ENCODE measurements around the gene LMAN2.

DNA sequence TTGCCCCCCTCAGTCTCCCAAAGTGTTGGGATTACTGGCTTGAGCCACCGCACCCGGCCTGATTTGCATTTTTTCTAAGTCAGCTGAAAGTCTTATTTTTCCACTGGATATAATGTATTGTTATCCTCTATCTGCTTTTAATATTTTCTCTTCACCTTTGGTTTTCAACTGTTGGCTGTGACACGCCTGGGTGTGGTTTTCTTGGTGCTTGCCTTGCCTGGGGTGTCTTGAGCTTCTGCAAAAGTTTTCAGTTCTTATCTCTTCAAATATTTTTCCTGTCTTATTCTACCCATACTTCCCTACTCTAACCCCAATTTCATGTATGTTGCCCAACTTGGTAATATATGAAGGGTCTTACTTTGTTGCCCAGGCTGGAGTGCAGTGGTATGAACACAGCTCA is 35.5 kb downstream of the LMAN2 start:
- TF ChIP-seq, protein P1, sequence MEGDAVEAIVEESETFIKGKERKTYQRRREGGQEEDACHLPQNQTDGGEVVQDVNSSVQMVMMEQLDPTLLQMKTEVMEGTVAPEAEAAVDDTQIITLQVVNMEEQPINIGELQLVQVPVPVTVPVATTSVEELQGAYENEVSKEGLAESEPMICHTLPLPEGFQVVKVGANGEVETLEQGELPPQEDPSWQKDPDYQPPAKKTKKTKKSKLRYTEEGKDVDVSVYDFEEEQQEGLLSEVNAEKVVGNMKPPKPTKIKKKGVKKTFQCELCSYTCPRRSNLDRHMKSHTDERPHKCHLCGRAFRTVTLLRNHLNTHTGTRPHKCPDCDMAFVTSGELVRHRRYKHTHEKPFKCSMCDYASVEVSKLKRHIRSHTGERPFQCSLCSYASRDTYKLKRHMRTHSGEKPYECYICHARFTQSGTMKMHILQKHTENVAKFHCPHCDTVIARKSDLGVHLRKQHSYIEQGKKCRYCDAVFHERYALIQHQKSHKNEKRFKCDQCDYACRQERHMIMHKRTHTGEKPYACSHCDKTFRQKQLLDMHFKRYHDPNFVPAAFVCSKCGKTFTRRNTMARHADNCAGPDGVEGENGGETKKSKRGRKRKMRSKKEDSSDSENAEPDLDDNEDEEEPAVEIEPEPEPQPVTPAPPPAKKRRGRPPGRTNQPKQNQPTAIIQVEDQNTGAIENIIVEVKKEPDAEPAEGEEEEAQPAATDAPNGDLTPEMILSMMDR (optimal IDR thresholded peaks at IDR 0.05 in 1 of 3, IDR thresholded peaks at IDR 0.05 in 1 of 3, conservative IDR thresholded peaks at IDR 0.05 in 1 of 3; ENCODE audit: extremely low read depth in 1 of 3, insufficient read depth in 2 of 3, low read length in 3 of 3), result no peak
- TF ChIP-seq EZH2 (IDR thresholded peaks at IDR 0.05; ENCODE audit: low read length), result no peak
